Thyroid gland (tissue), 4 donors: Measurements from ENCODE around the gene RASGRF1. TPM values are rescaled to one million over a fixed set of nuclear protein-coding genes. Genes with fewer than 3 reads are reported as not detected.
A peak's percentile ranks its signal among the peaks of the same experiment; 100 is the strongest.

ENCODE experiments used
- DNase-seq, 2 donors: peaks; one replicate each; pipeline ENCODE4 v3.0.0-alpha.2; 2019
- H3K27ac ChIP-seq, 3 donors: fragments of 200-600 bp; sonication (generic); 1 replicate in 2 of 3; 2 replicates in 1 of 3; pipeline ENCODE4 v1.5.1; 2016 to 2019; ENCODE audit warnings: mild to moderate bottlenecking in 1 of 3, moderate library complexity in 1 of 3
- H3K27me3 ChIP-seq: fragments of 200-600 bp; sonication (generic); one replicate; pipeline ENCODE4 v1.5.1; 2019
- H3K36me3 ChIP-seq, 2 donors: fragments of 200-600 bp; sonication (generic); one replicate each; pipeline ENCODE4 v1.5.1; 2016 to 2019
- H3K4me1 ChIP-seq, 2 donors: fragments of 200-600 bp; sonication (generic); one replicate each; pipeline ENCODE4 v1.5.1; 2017 to 2019
- H3K4me3 ChIP-seq, 3 donors: fragments of 200-600 bp; sonication (generic); replicated peaks in 1 of 3; 1 replicate in 2 of 3; 2 replicates in 1 of 3; pipeline ENCODE4 v1.5.1; 2016; ENCODE audit warnings: mild to moderate bottlenecking in 1 of 3
- H3K9me3 ChIP-seq: fragments of 200-600 bp; sonication (generic); one replicate; pipeline ENCODE4 v1.5.1; 2017
- CTCF ChIP-seq, 6 experiments: fragments of 200-600 bp in 3 of 6; fragments of 450-650 bp in 3 of 6; sonication (generic) in 3 of 6; IDR thresholded peaks; one replicate each; pipeline ENCODE4 v1.5.1; 2016 to 2019; ENCODE audit warnings: antibody characterized with exemption in 6 of 6, mild to moderate bottlenecking in 2 of 6, inconsistent platforms in 1 of 6, moderate library complexity in 1 of 6
- POLR2A ChIP-seq, 2 donors: fragments of 450-650 bp; IDR thresholded peaks; one replicate each; pipeline ENCODE4 v1.6.1; 2017; ENCODE audit warnings: antibody characterized with exemption in 2 of 2, mild to moderate bottlenecking in 2 of 2, moderate library complexity in 1 of 2
- WGBS, 2 donors: methylation state at CpG; one replicate each; pipeline ENCODE4 v1.1.5; 2017; 5-methylcytosine and 5-hydroxymethylcytosine counted together
- intact Hi-C: fragments of 100-400 bp; cut with DNase I; formaldehyde crosslinking; loops from one replicate; pipeline ENCODE4 v1.15.1; 2023
- total RNA-seq, 4 donors: library from RNA; depleted of rRNA; stranded (reverse); fragments of >200 nt; gene quantifications; one replicate each; pipeline ENCODE4 v1.2.3, GENCODE V29; 2016

Gene RASGRF1
- total RNA-seq, 4 donors from 2014 or later: 0.40 TPM; not detected in 3

GRCh38 chr15:78979456-78980320, 110.9 kb downstream of the RASGRF1 start:
- peak; percentile 63 to 69 for DNase-seq
- TF ChIP-seq CTCF (IDR thresholded peaks at IDR 0.05): peak; percentile 18 to 61 (median 53)
- TF ChIP-seq POLR2A (IDR thresholded peaks at IDR 0.05): no peak
- H3K27ac ChIP-seq: no peak overlapping the region
- intact Hi-C loops: no loop called here
- WGBS, 2 donors: 60 to 66% methylated on average over 15 to 16 of the region's 17 CpGs
- H3K4me1 ChIP-seq: no peaks in the 10 kb centered on the region
- no peak overlapping the region for H3K4me3 ChIP-seq
- H3K36me3 ChIP-seq: no peaks in the 10 kb centered on the region
- H3K27me3 ChIP-seq: no peaks in the 10 kb centered on the region
- no peaks in the 10 kb centered on the region for H3K9me3 ChIP-seq

- Histone ChIP-seq H3K4me3 (no peak overlapping the region), H3K9me3 (no peaks in the 10 kb centered on the region), H3K36me3 (no peaks in the 10 kb centered on the region), H3K27me3 (no peaks in the 10 kb centered on the region), H3K27ac (no peak overlapping the region), H3K4me1 (no peaks in the 10 kb centered on the region)
- WGBS, 2 donors: 90% methylated on average over 18 to 19 of the region's 19 CpGs
- TF ChIP-seq CTCF (IDR thresholded peaks at IDR 0.05): no peak
- no peak for TF ChIP-seq POLR2A (IDR thresholded peaks at IDR 0.05)
- intact Hi-C loops: no loop called here
- no peak for DNase-seq
These were observed 111.9 kb downstream of the RASGRF1 start for GRCh38 chr15:78978601-78979179.

GRCh38 chr15:78977591-78978347, 112.8 kb downstream of the RASGRF1 start:
- TF ChIP-seq CTCF (IDR thresholded peaks at IDR 0.05) (no peak), POLR2A (IDR thresholded peaks at IDR 0.05) (no peak)
- Histone ChIP-seq H3K4me1 (no peaks in the 10 kb centered on the region), H3K27me3 (no peaks in the 10 kb centered on the region), H3K9me3 (no peaks in the 10 kb centered on the region), H3K36me3 (no peaks in the 10 kb centered on the region), H3K4me3 (no peak overlapping the region), H3K27ac (no peak overlapping the region)
- DNase-seq: no peak
- WGBS, 2 donors: 79 to 88% methylated on average over 10 of the region's 10 CpGs
- intact Hi-C loops: no loop called here

- intact Hi-C loops: no loop called here
- Histone ChIP-seq H3K9me3 (no peaks in the 10 kb centered on the region), H3K27me3 (no peaks in the 10 kb centered on the region), H3K27ac (no peak overlapping the region), H3K4me1 (no peaks in the 10 kb centered on the region), H3K36me3 (no peaks in the 10 kb centered on the region), H3K4me3 (no peak overlapping the region)
- WGBS, 2 donors: 58 to 64% methylated on average over 3 to 4 of the region's 4 CpGs
- no peak for DNase-seq
- no peak for TF ChIP-seq CTCF (IDR thresholded peaks at IDR 0.05)
- no peak for TF ChIP-seq POLR2A (IDR thresholded peaks at IDR 0.05)
These were observed 113.4 kb downstream of the RASGRF1 start for GRCh38 chr15:78977091-78977571.
